Parathyroid adenoma (tissue), 2 donors: ENCODE data around the gene PSD.

ENCODE experiments used
- H2AFZ ChIP-seq: fragments of 300-600 bp; sonication (generic); one replicate; pipeline ENCODE4 v1.7.0; 2017; ENCODE audit warnings: antibody characterized with exemption, mild to moderate bottlenecking
- H3K27ac ChIP-seq: fragments of 300-600 bp; sonication (generic); one replicate; pipeline ENCODE4 v1.7.0; 2017
- H3K27me3 ChIP-seq: fragments of 300-600 bp; sonication (generic); one replicate; pipeline ENCODE4 v1.7.0; 2017; ENCODE audit warnings: low read length; ENCODE audit not compliant: control insufficient read depth, insufficient read depth
- H3K36me3 ChIP-seq: fragments of 300-600 bp; sonication (generic); one replicate; pipeline ENCODE4 v1.7.0; 2017; ENCODE audit warnings: low read length; ENCODE audit not compliant: control insufficient read depth, insufficient read depth
- H3K4me1 ChIP-seq: fragments of 300-600 bp; sonication (generic); one replicate; pipeline ENCODE4 v1.7.0; 2017; ENCODE audit warnings: control low read depth
- H3K4me2 ChIP-seq: fragments of 300-600 bp; sonication (generic); one replicate; pipeline ENCODE4 v1.7.0; 2017; ENCODE audit warnings: low read length
- H3K4me3 ChIP-seq: fragments of 300-600 bp; sonication (generic); one replicate; pipeline ENCODE4 v1.7.0; 2017; ENCODE audit warnings: low read depth, low read length
- H3K79me2 ChIP-seq: fragments of 300-600 bp; sonication (generic); one replicate; pipeline ENCODE4 v1.7.0; 2017; ENCODE audit warnings: control low read depth
- H3K9ac ChIP-seq: fragments of 300-600 bp; sonication (generic); one replicate; pipeline ENCODE4 v1.7.0; 2017; ENCODE audit warnings: mild to moderate bottlenecking
- H3K9me3 ChIP-seq: fragments of 300-600 bp; sonication (generic); one replicate; pipeline ENCODE4 v1.7.0; 2017; ENCODE audit warnings: low read length; ENCODE audit not compliant: control insufficient read depth
- TF ChIP-seq, protein P1 (sequence below): fragments of 300-600 bp; sonication (generic); IDR thresholded peaks from one replicate; pipeline ENCODE4 v1.7.0; 2017; ENCODE audit warnings: antibody characterized with exemption, mild to moderate bottlenecking
- donor health status: primary hyperparathyroidism.

Gene PSD

DNA sequence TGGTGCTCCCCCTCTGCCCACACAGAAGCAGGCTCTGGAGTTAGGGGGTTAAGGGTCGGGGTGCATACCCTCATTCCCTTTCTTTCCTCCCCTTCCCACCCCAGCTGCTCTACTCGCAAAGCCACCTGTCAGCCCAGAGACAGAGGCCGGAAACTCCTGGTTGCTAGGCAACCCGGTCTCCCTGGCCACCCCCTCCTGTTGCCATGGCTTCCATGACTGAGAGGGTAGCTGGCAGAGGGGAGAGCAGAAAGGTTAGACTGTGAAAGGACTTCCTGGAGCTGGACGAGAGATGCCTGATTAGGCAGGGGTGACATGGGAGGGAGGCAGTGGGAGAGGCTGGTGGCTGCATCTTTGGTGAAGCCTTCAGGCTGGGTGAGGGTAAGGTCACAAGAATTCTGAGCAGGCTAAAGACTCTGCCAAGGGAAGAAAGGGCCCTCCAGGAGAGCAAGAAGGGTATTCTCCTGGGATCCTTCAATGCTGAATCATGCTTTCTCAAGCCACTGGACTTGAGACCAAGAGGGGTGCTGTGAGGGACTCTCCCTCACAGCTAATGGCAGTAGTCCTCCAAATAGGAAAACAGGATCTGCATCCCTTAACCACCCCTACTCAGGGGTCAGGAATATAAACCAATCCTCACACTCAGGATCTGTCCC, 5.4 kb downstream of the PSD start:
- peaks cover 12% of the 10 kb centered on the region for H3K4me1 ChIP-seq
- no peaks in the 10 kb centered on the region for H3K27me3 ChIP-seq
- H3K36me3 ChIP-seq, result no peaks in the 10 kb centered on the region
- no peaks in the 10 kb centered on the region for H3K9me3 ChIP-seq
- H2AFZ ChIP-seq, result no peak overlapping the region
- TF ChIP-seq, protein P1, sequence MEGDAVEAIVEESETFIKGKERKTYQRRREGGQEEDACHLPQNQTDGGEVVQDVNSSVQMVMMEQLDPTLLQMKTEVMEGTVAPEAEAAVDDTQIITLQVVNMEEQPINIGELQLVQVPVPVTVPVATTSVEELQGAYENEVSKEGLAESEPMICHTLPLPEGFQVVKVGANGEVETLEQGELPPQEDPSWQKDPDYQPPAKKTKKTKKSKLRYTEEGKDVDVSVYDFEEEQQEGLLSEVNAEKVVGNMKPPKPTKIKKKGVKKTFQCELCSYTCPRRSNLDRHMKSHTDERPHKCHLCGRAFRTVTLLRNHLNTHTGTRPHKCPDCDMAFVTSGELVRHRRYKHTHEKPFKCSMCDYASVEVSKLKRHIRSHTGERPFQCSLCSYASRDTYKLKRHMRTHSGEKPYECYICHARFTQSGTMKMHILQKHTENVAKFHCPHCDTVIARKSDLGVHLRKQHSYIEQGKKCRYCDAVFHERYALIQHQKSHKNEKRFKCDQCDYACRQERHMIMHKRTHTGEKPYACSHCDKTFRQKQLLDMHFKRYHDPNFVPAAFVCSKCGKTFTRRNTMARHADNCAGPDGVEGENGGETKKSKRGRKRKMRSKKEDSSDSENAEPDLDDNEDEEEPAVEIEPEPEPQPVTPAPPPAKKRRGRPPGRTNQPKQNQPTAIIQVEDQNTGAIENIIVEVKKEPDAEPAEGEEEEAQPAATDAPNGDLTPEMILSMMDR, result no peak
- H3K79me2 ChIP-seq, result no peaks in the 10 kb centered on the region
- H3K4me2 ChIP-seq, result no peak overlapping the region
- H3K27ac ChIP-seq, result no peak overlapping the region
- H3K4me3 ChIP-seq, result no peak overlapping the region
- no peak overlapping the region for H3K9ac ChIP-seq

DNA sequence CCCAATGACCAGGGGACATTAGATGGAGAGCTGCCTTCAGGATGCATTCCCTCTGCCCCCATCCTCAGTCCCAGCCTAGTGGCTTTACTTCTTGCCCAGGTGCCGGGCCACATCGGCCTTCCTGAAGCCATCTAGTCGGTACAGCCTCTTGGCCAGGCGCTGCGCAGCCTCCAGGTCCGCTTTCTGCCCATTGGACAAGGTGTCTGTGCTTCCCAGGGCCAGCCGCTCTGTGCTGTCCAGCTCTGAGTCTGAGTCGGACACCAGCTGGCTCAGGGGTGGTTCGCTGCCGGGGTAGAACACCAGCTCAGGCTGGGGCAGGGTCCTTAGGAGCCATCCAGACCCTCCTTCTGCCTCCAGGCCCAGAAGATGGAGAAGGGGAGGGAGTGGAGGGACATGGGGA, 6.3 kb downstream of the PSD start:
- Histone ChIP-seq H3K27ac (no peak overlapping the region), H3K4me1 (peaks cover 12% of the 10 kb centered on the region), H3K9me3 (no peaks in the 10 kb centered on the region), H3K4me2 (no peak overlapping the region), H3K79me2 (no peaks in the 10 kb centered on the region), H2AFZ (no peak overlapping the region), H3K36me3 (no peaks in the 10 kb centered on the region), H3K4me3 (no peak overlapping the region), H3K27me3 (no peaks in the 10 kb centered on the region), H3K9ac (no peak overlapping the region)
- TF ChIP-seq, protein P1, result no peak

DNA sequence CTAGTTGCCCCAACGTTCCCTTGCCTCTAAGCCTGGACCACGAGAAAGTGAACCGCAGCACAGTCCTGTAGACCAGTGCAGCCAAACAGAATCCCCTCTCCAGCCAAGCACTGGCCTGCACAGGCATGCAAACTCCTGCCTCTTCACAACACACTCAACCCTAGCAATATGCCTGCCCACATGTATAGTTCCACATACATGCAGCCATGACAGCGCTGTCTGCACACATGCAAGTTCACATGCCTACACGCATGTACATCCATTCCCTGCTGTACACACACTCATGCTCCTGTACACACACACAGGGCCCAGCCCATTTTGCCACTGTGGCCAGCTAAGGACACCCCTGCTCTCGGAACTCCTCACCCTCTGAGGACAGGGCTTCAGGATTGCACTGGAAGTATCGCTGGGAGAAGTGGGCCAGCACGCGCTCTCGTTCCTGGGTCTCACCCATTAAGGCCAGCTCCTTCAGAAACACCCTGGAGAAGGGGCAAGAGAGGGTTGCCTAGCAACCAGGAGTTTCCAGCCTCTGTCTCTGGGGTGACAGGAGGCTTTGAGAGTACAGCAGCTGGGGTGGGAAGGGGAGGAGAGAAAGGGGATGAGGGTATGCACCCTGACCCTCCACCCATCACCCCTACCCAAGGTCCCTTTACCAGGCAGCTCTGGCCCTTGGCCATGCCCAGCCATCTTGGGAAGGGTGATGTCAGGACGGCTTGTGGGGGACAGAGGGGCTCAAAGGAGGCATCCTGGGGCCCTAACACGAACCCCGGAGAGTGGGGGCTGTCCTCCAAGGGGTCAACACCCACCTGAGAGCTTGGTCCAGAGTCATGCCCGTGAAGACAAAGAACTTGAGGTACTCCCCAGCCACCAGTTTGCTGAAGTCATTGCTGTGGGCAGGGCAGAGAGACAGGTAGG, 7.0 kb downstream of the PSD start:
- H3K9me3 ChIP-seq, result no peaks in the 10 kb centered on the region
- no peak overlapping the region for H2AFZ ChIP-seq
- H3K79me2 ChIP-seq, result no peaks in the 10 kb centered on the region
- no peaks in the 10 kb centered on the region for H3K36me3 ChIP-seq
- TF ChIP-seq, protein P1, result no peak
- H3K9ac ChIP-seq, result no peak overlapping the region
- H3K4me1 ChIP-seq, result peaks cover 12% of the 10 kb centered on the region
- no peak overlapping the region for H3K4me3 ChIP-seq
- H3K27me3 ChIP-seq, result no peaks in the 10 kb centered on the region
- no peak overlapping the region for H3K4me2 ChIP-seq
- H3K27ac ChIP-seq, result no peak overlapping the region

DNA sequence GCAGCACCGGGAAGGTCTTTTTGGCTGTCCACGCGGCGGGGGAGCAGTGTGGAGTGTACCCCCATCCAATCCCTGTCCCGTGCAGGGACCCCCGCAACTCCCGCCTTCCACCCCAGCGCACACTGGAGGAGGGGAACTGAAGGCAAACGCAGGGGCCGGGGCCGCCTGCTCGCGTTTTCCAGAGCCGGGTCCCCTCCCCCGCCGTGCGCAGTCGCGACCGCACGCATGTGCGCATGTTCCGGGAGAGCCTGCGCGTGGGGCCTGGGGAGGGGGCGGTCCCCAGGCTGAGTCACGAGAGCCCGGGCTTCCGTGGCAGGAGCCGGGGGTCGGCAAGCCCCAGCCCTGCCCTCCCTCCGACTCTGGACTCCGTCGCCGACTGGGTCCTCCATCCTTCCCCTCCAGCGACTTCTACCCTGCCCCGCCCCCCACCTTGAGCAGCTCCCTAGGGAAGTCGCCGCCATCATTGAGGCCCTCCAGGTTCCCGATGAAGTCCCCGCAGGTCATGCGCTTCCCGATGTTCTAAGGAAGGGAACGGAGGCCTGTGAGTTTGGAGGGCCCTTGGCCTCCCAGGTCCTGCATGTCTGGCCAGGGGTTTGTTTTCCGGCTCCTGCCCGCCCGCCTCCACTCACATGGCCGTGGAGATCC, 8.0 kb downstream of the PSD start:
- Histone ChIP-seq H3K27ac (peak overlapping the region; percentile 43), H3K27me3 (no peaks in the 10 kb centered on the region), H3K9ac (no peak overlapping the region)

More for the DNA sequence above, 8.0 kb downstream of the PSD start:
- no peaks in the 10 kb centered on the region for H3K36me3 ChIP-seq
- no peak overlapping the region for H3K4me2 ChIP-seq
- no peak overlapping the region for H3K4me3 ChIP-seq
- H2AFZ ChIP-seq, result peak overlapping the region; percentile 70
- peaks cover 12% of the 10 kb centered on the region for H3K4me1 ChIP-seq
- TF ChIP-seq, protein P1, result no peak
- no peaks in the 10 kb centered on the region for H3K79me2 ChIP-seq
- no peaks in the 10 kb centered on the region for H3K9me3 ChIP-seq
